ENCODE measurements around the gene DNAJC8.

The DNAJC8 gene

DNA sequence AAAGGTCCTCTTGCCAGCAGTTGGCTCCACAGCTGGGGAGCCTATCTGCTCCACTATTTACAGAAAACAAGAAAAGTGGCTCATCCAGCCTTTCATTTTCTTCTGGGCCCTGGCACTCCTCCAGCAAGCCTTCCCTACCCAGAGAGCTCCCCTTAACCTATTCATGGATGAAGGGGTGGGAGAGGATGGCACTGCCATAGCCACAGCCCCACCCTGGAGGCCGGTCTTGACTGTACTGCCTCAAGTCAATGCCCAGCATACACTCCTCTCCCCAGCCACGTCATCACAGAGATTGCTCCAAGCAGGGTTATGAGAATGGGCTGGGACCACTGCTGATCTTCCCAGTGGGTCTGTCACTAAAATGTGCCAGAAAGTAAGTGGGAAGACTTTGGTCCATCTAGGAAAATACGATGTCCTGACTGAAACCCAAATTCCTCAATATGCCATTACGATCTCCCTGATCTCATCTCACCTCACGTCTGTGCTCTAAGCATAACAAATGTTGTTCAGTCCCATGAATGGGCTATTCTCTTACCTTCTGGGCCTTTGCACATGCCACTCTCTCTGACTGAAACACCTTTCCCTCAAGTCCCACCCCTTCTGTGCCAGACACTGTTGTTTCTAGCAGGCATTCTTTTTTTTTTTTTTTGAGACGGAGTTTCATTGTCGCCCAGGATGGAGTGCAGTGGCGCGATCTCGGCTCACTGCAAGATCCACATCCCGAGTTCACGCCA, 35.0 kb downstream of the DNAJC8 start:
- Histone ChIP-seq H3K27me3 (replicated peaks; ENCODE audit: control insufficient read depth, insufficient read depth, low read length) (no peaks in the 10 kb centered on the region), H3K4me3 (replicated peaks; ENCODE audit: low read depth, low read length) (no peak overlapping the region), H3K36me3 (ENCODE audit: control insufficient read depth, insufficient read depth, low read length) (peaks cover 20% of the 10 kb centered on the region)
- no peak for DNase-seq (ENCODE audit: extremely low read depth, insufficient read length)
- no peak for TF ChIP-seq CTCF (IDR thresholded peaks at IDR 0.05; ENCODE audit: insufficient read depth, low read length, poor library complexity, severe bottlenecking)

DNA sequence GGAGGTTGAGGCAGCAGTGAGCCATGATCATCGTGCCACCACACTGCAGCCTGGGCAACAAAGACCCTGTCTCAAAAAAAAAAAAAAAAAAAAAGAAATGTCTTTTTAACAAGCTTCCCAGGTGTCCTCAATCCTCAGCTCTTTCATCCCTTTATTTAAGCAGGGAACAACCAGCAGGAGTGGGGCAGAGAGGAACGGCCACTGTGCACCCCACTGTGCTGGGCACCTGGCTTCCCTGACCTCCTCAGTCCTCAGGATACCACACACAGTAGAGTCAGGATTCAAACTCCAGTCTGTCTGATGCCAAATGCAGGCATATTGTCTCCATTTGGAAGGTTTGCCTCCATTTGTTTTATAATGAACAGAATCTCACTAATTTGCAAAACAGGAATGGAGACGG, 36.5 kb downstream of the DNAJC8 start:
- H3K4me3 ChIP-seq (replicated peaks; ENCODE audit: low read depth, low read length): no peak overlapping the region
- TF ChIP-seq CTCF (IDR thresholded peaks at IDR 0.05; ENCODE audit: insufficient read depth, low read length, poor library complexity, severe bottlenecking): no peak
- peaks cover 18% of the 10 kb centered on the region for H3K36me3 ChIP-seq (ENCODE audit: control insufficient read depth, insufficient read depth, low read length)
- no peak for DNase-seq (ENCODE audit: extremely low read depth, insufficient read length)
- H3K27me3 ChIP-seq (replicated peaks; ENCODE audit: control insufficient read depth, insufficient read depth, low read length): no peaks in the 10 kb centered on the region

DNA sequence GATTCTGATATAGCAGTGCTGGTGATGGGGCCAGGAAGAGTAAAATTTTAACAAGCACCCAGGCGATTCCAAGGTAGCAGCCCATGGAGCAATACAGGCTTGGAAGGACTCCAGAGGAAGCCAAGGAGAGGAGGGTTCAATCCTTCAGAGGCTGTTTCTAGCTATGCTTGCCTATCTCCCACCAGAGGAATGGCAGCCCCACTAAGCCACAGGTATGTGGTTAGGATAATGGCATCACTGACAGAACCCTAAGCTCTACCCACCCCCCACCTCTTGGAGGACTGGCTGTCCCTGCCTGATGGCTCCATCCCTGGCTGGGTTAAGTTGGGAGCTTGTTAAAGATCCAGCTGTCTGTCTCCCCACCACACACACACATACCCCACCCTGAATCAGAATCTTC, 37.0 kb downstream of the DNAJC8 start:
- TF ChIP-seq CTCF (IDR thresholded peaks at IDR 0.05; ENCODE audit: insufficient read depth, low read length, poor library complexity, severe bottlenecking): no peak
- no peak for DNase-seq (ENCODE audit: extremely low read depth, insufficient read length)
- Histone ChIP-seq H3K4me3 (replicated peaks; ENCODE audit: low read depth, low read length) (no peak overlapping the region), H3K36me3 (ENCODE audit: control insufficient read depth, insufficient read depth, low read length) (peaks cover 13% of the 10 kb centered on the region), H3K27me3 (replicated peaks; ENCODE audit: control insufficient read depth, insufficient read depth, low read length) (no peaks in the 10 kb centered on the region)

- TF ChIP-seq CTCF (IDR thresholded peaks at IDR 0.05; ENCODE audit: insufficient read depth, low read length, poor library complexity, severe bottlenecking): no peak
- H3K36me3 ChIP-seq (ENCODE audit: control insufficient read depth, insufficient read depth, low read length): peaks cover 13% of the 10 kb centered on the region
- H3K27me3 ChIP-seq (replicated peaks; ENCODE audit: control insufficient read depth, insufficient read depth, low read length): no peaks in the 10 kb centered on the region
- H3K4me3 ChIP-seq (replicated peaks; ENCODE audit: low read depth, low read length): no peak overlapping the region
- no peak for DNase-seq (ENCODE audit: extremely low read depth, insufficient read length)
Observed at GRCh38 chr1:28194326-28195035, 38.3 kb downstream of the DNAJC8 start.

- H3K4me3 ChIP-seq (replicated peaks; ENCODE audit: low read depth, low read length): no peak overlapping the region
- no peak for TF ChIP-seq CTCF (IDR thresholded peaks at IDR 0.05; ENCODE audit: insufficient read depth, low read length, poor library complexity, severe bottlenecking)
- H3K27me3 ChIP-seq (replicated peaks; ENCODE audit: control insufficient read depth, insufficient read depth, low read length): no peaks in the 10 kb centered on the region
- DNase-seq (ENCODE audit: extremely low read depth, insufficient read length): no peak
- peaks cover 10% of the 10 kb centered on the region for H3K36me3 ChIP-seq (ENCODE audit: control insufficient read depth, insufficient read depth, low read length)
Observed at GRCh38 chr1:28193701-28194161, 39.1 kb downstream of the DNAJC8 start.

All from GM06990 (cell line).